GM19438 (cell line): ENCODE data around the gene ELP4.

Experiments
- ATAC-seq: cut with Tn5 transposase; IDR thresholded peaks from one replicate; pipeline ENCODE4 v1.9.1; 2021; ENCODE audit warnings: low read depth; ENCODE audit not compliant: unreplicated experiment

The ELP4 gene

DNA sequence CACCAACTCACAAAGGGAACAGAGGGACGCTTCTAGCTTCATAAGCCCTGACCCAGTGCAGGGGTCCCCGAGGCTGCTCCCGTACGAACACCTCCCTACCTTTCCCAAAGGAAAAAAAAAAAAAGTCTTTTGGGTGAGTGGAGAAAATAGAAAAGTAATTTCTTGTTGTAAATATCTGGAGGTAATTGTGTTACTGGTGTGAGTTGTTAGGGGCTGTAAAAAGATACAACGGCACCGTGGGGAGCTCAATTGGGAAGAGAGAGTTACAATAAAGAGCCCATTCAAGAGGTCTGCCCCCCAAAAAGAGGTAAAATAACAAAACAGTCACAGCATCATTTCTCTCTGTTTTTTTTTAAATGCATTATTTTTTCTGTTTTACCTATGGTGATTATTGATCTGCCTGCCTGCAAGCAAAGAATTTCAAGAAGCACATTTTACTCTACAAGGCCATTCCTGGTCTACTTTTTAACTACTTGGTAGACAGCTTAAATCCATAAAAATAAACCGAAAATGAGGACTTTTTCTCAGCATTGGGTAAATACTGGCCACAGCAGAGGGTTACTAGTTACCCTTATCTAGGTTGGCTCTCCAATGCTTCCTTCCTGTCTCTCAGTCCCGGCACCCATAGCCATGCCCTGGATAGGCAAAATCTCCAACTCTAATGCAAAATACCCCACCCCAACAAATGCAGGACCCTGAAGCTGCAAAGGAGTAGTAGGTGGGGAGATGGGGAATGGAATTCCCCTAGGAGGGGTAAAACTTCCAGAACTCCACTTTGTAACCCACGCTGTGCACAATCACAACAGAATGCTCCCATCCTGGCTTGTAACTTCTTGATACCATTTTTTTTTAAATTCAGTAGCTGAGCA lies 298.5 kb downstream of the ELP4 start:
- ATAC-seq: no peak

DNA sequence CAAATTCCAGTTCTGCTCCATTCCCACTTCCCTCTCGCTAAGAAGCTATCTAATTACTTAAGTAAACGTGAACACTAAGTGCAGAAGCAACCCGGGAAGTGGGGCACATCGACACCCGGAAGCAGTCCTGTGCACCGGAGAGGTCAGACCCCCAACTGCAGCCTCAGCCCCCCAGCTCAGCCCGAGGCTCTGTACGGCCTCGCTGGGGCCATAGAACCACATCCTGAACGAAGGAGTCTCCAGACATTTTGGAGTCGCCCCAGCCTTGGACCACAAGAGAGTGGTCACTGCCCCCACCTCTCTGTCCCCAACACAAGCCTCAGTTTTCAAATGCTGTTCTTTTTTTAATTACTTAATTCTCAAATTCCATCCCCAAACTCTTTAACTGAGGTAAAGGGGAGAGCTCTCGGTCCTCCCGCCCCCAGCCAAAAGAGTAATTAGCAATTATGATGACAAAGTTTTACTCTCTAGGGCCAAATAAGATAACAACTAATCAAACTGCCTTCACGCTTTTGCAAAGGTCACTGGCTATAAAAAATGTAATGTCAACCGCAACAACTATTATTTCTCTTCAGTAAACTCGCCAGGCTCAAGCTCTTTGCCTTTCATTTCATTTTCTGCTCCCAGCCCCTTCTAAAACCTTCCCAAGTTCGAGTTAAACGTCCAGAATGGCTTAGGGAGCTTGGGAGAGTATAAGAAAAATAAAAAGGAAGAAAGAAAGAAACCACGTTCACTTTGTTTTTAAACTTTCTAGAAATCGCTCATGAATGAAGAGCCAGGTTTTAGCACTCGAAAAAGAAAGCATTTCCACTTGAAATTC lies 299.4 kb downstream of the ELP4 start:
- no peak for ATAC-seq

DNA sequence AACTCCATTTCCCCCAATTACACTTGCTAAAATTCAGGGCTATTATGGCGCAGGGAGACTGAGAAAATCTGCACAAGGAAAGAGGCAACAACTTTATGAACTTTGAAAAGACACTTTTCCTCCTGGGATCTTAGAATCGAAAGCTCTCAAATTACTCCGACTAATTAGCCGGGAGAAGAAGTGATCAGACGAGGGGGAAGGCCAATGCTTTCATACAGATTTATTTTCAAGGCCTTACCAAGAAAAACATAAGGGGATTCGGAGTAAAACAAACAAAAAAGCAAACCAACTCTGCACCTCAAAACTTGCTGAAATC lies 299.9 kb downstream of the ELP4 start:
- no peak for ATAC-seq

DNA sequence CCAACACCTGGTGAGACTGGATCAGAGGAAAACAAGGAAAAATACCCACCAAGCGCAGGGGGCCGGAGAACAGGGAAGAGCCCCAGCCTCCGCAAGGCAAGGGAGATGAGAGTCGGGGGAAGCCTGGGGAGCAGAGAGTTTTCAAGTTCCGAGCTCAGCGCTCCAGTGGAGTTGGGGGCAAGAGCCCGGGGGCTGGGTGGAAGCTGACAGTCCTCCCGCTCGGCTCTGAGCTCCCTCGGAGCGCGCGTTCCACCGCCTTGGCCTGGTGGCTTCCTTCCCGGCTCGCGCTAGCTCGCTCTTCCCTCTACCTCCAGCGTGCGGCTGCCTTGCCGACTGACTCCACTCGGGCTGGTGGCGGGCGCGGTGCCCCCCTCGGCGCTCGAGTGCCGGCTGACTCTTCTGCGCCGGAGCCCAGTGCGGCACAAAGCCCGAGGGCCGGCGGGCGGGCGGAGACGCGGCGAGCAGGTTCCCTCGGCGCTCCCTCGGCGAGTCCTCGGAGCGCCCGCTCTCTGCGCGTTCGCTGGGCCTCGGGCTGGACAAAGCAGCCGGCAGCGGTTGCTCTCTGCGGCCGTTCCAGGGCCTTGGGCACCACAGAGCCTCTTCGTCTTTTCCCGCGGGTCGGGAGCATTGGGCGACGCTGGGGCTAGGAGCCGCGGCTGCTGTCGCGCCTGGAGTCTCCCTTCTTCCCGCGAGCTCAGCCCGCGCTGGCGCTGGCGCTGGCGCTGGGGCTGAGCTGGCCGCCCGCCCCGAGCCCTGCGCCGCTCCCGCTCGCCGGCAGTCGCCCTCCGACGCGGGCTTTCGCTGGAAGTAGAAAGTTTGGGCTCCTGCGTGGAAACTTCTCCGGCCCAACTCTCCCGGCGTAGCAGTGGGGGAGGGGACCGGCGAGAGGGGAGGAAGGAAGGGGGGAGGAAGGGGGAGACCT lies 300.6 kb downstream of the ELP4 start:
- ATAC-seq: no peak

DNA sequence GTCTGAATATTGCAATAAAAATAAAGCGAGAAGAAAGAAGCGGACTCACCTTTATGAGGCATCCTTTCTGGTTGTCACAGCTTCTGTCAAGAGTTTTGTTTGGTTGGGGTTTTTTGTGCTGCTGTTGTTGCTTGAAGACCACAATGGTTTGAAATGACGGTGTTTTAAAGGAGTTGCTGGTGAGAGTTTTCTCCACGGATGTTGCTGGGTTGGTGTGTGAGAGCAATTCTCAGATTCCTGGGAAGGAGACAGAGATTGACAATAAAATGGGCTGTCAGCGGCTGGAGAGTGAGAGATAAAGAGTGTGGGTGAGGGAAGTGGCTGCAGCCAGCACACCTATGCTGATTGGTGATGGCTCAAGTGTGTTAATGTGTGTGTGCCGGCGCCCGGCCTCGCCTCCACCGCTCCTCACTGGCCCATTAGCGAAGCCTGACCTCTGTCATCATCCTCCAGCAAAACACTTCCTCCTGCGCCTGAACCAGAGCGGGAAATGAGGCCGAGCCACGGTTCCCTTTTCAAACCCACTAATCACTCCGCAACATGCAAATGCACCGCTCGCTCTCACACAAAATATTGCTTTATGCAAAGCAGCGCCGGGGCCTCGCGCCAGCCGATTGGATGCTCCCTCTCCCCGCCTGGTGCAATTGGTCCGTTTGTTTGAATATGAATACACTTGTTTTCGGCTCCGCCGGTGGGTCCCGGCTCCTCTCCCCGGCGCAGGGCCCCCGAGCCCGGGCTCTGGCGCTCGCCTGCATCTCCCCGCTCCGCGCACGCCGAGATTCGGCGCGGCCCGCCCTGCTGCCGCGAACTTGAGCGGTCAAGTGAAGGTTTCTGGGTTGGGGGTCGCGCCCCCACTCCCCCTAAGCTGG lies 301.4 kb downstream of the ELP4 start, which contains the start of gene PAX6:
PAX6 (minus strand) TSS at position 544 of the 869 bp plus-strand sequence. CDS start 4,911 bp downstream, outside the sequence.
- peak; percentile 61 for ATAC-seq

DNA sequence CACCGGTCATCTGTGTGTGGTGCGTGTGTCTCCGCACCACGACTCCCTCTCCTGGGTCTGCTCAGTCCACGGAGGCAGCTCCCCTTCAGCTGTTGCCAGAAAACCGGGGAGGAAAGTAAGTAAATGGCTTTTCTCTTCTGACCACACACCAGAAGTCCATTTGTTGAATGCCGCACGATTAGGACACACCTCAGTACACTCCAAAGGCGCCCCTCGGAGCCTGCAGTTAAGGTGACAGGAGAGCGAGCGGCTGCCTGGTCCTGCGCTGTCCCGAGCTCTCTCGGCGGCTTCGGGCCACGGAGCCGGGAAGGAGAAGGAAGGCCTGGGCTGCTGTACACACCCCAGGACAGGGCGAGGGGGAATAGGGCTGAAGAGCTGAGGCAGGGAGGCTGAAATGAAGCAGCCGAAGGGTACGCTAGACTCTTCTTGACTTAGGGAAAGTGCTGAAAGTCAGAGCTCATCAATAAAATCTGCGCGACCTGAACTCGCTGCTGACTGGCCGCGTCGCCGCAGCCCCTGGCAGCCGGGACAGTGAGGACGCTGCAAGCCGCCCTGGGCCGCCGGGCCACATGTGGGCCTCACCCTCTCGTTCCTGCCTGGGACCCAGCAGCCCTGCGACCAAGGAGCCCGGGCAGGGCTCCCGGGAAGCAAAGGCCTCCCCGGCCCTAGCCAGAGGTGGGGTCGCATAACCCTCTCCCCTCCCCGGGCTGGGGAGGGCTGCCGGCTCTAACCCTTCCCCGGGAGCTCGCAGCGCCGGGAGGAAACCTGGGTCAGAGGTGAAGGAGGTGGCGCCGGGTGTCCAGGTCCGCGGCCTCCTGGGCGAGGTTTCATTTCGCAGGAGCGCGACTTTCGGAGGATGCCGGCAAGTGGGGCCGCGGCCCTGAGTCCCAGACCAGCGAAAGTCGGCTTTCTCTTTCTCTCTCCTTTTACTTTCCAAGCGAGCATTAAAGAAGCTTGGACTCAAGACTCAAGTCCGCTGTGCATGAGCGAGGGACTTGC lies 303.1 kb downstream of the ELP4 start:
- no peak for ATAC-seq

DNA sequence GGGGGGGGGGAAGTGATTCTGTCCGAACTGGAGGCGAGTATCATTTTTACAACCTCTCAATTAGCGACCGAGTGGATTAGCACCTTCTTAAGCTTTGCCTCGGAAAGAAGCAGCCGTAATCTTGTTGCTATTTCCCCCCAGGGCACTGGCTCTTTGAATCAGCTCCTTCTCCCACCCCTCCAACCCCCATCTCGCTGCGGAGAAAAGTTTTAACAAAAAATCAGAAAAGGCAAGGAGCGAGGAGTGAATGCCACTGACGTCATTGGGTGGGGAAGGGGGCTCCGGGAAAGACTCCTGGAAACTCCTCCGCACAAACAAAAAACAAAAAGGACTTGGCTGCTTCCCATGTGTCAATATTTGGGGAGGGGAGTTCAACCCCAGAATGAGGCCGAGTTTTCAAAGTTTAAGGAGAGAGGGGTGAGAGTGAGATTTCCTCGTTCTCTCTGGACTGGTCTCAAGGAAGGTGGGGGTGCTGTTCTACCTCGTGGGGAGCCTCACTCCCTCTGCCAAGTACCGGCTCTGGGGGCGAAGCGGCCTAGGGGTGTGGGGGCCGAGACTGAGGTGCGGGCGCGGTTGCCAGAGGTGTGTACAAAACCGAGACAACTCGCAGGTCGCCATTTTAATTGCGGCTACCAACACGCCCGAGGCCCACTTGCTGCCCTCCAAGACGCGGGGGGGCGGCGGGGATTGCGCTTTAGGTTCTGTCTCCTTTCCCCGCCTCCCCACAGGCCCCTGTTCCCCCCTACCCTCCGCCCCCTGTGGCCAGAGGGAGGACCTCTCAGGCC lies 304.0 kb downstream of the ELP4 start:
- no peak for ATAC-seq

DNA sequence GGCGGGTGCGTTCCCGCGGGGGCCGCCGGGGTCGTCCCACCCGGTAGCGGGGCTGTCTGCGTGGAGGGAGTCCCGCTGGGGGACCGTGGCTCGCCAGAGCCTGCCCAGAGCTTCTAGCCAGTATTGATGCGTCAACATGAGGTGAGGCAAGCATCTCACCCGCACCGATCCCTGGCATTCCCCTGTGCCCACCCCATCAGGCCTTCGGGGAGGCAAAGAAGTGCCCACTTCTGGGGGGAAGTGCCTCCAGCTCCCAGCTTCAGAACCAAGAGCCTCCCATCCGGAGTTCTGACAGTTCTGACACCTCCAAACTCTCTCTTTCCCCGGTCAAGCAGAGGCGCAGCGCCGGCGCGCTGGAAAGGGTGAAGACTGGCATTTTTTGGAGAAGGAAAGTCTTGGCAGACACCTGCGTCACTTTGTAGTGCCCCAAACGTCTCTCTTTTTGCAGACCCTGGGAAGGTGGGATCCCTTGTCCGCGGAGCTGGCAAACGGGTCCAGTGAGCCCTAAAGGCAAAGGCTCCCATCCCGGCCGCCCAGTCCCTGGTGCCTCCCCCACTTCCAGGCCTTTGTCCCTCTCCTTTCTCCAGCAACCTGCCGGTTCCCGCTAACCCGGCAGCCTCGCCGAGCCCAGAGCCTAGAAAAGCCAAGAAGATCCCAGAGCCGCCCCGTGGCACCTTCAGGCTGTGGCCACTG lies 304.8 kb downstream of the ELP4 start:
- no peak for ATAC-seq

DNA sequence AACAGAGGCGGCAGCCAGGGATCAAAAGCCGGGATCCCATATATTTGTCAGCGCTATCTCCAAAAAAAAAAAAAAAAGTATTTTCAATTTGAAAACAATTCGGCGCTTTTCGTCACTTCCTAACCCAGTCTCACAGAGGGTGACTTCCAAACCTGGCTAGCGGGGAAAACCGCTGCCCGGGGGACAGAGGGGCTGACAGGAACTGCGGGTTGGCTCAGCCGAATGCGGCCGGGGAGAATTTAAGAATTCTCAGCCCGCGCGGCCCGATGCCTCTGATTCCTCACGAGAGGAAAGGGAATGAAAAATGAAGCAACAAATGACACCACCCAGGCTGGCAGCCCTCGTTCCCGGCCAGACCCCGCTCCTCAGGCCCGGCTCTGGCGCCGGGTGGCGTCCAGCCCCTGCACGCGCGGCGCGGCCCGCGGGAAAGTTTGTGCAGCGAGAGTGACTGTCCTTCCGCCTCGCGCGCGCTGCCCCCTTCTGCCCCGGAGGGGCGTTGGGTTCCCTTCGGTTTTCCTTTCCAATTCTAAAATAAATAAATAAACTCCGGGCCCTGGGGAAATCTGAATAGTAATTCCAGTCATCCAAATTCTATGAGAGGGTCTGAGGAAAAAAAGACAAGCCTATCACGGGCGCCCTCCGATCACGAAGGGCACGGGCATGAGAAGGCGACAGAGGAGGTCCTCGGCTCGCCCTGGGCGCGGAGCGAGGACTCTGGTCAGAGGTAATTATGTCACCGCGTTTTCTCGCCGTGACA lies 306.3 kb downstream of the ELP4 start:
- ATAC-seq: no peak

DNA sequence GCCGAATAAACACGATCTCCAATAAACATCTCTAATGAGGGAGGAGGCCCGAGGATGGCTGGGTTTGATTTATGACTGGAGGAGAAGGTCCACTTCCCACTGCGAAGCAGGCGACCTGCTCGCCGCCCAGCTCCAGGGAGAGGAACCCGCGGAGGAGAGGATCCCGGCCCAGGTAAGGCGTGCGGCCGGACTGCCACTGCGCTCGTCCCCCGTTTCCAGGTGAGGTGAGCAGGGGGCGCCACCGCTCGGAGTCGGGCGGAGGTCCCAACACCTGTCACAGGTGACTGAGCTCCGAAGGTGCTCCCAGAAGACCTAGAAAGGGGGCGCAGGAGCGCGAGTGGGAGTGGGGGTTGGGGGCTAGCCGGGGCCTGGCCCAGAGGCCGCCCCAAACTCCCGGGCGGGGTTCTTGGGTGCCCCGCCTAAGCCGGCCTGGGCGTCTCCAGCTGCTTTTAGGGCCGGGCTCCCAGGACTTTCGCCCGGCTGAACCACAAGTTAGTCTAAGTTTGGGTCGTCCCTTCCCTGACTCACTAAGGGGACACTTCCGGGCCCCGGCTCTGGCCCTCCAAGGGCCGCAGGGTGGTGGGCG lies 307.0 kb downstream of the ELP4 start:
- no peak for ATAC-seq

DNA sequence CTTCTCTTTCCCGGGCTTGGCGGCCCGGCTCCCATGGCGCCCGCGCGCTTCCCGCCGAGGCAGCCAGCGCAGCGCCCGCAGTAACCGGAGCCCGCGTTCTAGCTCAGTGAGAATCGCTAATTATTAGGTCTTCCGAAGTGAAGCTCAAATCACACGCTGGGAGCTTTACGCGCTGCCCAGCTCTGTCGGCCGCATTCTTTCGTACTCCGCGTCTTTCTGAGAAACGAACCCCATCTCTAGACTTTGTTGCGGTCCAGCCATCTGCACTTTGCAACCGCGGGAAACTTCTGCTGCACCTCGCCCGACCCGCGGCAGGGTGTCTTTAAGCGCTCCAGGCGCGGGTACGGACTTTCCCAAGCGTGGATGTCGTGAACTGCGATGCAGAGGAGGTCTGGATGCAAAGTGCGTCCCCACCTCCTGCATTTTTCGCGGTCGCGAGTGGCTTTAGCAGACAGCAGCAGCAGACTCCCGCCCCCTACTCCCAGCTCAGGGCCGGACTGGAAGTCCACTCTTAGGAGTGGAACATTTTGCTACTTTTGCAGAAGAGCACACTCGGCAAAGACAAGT lies 307.6 kb downstream of the ELP4 start:
- no peak for ATAC-seq

DNA sequence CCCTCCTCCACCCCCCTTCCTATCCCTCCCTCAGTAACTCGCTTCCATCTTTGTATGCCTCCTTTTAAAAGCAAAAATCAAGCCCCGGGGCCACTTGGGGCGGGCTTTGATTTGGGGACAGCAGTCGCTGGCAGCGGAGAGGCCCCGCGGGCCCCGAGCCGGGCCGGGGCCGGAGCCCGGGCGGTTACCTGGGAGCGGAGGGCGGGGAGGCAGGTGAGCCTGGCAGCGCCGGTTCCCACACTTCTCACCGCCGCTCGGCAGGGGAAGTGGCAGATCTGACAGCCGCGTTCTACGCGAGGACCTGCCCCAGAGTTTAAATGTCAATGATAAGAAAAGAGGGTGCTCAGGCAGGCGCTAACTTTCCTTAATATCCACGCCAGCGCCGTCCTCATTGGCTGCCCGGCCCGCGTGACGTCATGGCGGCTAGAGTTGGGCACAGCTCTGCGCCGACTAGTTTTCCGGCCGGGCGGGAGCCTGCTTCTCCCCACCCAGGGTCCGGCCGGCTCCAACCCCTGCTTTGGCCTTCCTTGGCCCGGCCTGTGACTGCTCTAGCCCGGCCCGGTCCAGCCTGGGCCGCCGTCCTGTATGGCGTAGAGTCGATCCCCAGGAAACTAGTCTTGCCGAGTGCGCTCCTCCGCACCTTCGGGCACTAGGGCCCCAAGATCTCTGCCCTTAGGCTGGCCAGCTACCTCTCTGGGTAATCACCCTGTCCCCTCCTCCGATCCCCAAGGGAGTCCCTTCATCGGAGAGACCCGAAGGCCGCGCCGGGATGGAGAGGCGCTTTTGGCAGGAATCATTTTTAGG lies 308.3 kb downstream of the ELP4 start:
- no peak for ATAC-seq

DNA sequence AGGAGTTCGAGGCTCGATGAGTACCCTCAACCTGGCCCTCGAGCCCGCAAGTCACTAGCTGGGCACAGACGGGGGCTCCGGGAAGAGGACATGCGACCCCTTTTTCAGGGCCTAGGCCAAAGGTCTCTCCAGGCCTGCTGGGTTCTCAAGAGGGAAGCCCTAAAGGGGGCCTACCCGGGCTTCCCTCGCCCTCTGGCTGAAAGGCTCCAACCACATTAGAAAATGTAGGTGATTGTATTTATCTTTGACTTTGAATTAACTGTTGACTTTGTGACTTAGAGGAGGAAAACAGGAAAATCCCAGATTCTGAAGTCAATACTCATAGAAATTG lies 308.8 kb downstream of the ELP4 start:
- no peak for ATAC-seq

DNA sequence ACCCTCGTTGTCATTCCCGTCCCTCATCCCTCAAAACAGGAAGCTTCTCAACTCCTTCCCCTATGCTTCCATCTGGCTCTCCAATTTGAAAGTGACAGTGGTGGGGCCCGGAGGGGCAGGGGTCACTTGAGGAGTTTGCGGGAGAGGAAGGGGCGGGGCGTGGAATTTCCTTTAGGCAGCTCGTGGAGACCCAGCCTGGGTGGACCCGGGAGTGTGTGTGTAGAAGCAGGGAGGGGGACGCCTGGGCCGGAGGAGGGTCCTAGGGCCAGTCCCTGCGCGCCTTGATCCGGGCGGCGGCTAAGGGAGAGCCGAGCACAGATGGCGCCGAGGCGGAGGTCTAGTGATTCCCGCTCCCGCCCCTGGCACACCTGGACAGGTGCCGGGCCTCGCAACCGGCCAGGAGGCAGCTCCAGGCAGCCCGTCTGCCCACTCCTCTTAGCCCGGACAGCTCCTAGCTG lies 309.3 kb downstream of the ELP4 start:
- no peak for ATAC-seq
